Hepatocyte (in vitro differentiated cells): ENCODE results near the gene RAB4A.

ENCODE experiments used
- CTCF ChIP-seq: fragments of 200-600 bp; sonication (generic); IDR thresholded peaks from 2 replicates; pipeline ENCODE4 v1.5.1; 2016; ENCODE audit warnings: antibody characterized with exemption, mild to moderate bottlenecking; ENCODE audit not compliant: poor library complexity
- EZH2 ChIP-seq: fragments of 200-600 bp; sonication (generic); IDR thresholded peaks from 2 replicates; pipeline ENCODE4 v1.6.1; 2016; ENCODE audit warnings: antibody characterized with exemption, mild to moderate bottlenecking, borderline replicate concordance

GRCh38 chr1:229344139-229344538 lies 73.2 kb downstream of the RAB4A start:
- TF ChIP-seq EZH2 (no peak), CTCF (no peak)
